A673 (cell line): Measurements from ENCODE around the gene FDX1. TPM values are rescaled to one million over a fixed set of nuclear protein-coding genes. Genes with fewer than 3 reads are reported as not detected.

Source experiments
- BruUV-seq: library from RNA; stranded (reverse); fragments of 400-500 nt; replicated peaks from 2 replicates; lab custom pipeline; 2021; lab: Mats Ljungman, UMichigan
- CTCF ChIA-PET: fragments of 300-600 bp; sonication (Branson Sonifier 250); formaldehyde crosslinking; loops from one replicate; lab custom pipeline; 2022; ENCODE audit warnings: antibody characterized with exemption; lab: Charles Lee
- POLR2A ChIA-PET: fragments of 300-600 bp; sonication (Branson Sonifier 250); formaldehyde crosslinking; loops from one replicate; lab custom pipeline; 2022; ENCODE audit warnings: antibody characterized with exemption; ENCODE audit not compliant: low non-redundant PET; lab: Charles Lee
- DNase-seq: peaks from one replicate; pipeline ENCODE4 v3.0.0-alpha.2; 2015; ENCODE audit warnings: low spot score
- H3K27ac ChIP-seq: fragments of 200-600 bp; sonication (generic); 2 replicates; pipeline ENCODE4 v1.5.1; 2016; ENCODE audit warnings: mixed run types, low read depth, mild to moderate bottlenecking, mixed read lengths, antibody characterized with exemption, low read length; ENCODE audit not compliant: poor library complexity, severe bottlenecking
- H3K27me3 ChIP-seq: fragments of 200-600 bp; sonication (generic); replicated peaks from 2 replicates; pipeline ENCODE4 v1.6.1; 2017; ENCODE audit warnings: mixed run types, low read depth, mild to moderate bottlenecking, mixed read lengths, antibody characterized with exemption, low read length; ENCODE audit not compliant: insufficient read depth, poor library complexity
- H3K36me3 ChIP-seq: fragments of 200-600 bp; sonication (generic); 2 replicates; pipeline ENCODE4 v1.6.1; 2016; ENCODE audit warnings: mixed run types, mild to moderate bottlenecking, mixed read lengths, antibody characterized with exemption, low read length; ENCODE audit not compliant: insufficient read depth, poor library complexity, severe bottlenecking
- H3K4me1 ChIP-seq: fragments of 200-600 bp; sonication (generic); 2 replicates; pipeline ENCODE4 v1.6.1; 2017; ENCODE audit warnings: mixed run types, mild to moderate bottlenecking, mixed read lengths, antibody characterized with exemption, low read length; ENCODE audit not compliant: insufficient read depth, poor library complexity, severe bottlenecking
- H3K4me3 ChIP-seq: fragments of 200-600 bp; sonication (generic); 2 replicates; pipeline ENCODE4 v1.5.1; 2016; ENCODE audit warnings: low read depth, mixed run types, mild to moderate bottlenecking, mixed read lengths, low read length; ENCODE audit not compliant: poor library complexity, severe bottlenecking
- H3K9me3 ChIP-seq: fragments of 200-600 bp; sonication (generic); 2 replicates; pipeline ENCODE4 v1.6.1; 2016; ENCODE audit warnings: mixed run types, low read depth, mild to moderate bottlenecking, mixed read lengths, antibody characterized with exemption, low read length; ENCODE audit not compliant: poor library complexity, severe bottlenecking
- EZH2 ChIP-seq: fragments of 200-600 bp; sonication (generic); IDR thresholded peaks from 2 replicates; pipeline ENCODE4 v1.6.1; 2017; ENCODE audit warnings: borderline replicate concordance, low read depth, mild to moderate bottlenecking, mixed read lengths, antibody characterized with exemption, low read length; ENCODE audit not compliant: poor library complexity, severe bottlenecking
- intact Hi-C: fragments of 100-400 bp; cut with micrococcal nuclease; formaldehyde crosslinking; loops from one replicate; pipeline ENCODE4 v1.10.0; 2022; ENCODE audit not compliant: unreplicated experiment
- total RNA-seq: library from RNA; stranded (reverse); gene quantifications from 2 replicates; pipeline ENCODE4 v1.2.3, GENCODE V29; 2021
- TF ChIP-seq, protein P1 (sequence below): fragments of 300-800, 200-600 bp; sonication (generic); conservative IDR thresholded peaks from 2 replicates; pipeline ENCODE4 v1.5.1; 2017; ENCODE audit warnings: low read depth, mild to moderate bottlenecking, antibody characterized with exemption, low read length, moderate library complexity, mixed read lengths

The FDX1 gene
- total RNA-seq, 1 experiment from 2014 or later = 62.3 TPM

DNA sequence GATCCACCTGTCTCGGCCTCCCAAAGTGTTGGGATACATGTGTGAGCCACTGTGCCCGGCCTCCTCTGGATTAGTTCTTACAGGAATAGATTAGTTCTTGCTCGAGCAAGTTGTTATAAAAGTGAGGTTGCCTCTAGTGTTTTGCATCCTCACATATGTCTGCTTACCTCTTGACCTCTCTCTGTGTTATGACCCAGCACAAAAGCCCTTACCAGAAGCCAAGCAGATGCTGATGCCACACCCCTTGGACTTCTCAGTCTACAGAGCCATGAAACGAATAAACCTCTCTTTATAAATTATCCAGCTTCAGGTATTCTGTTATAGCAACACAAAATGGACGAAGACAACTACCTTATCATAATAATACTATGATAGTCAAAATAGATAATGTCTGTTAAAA is 22.4 kb upstream of the FDX1 start:
- Histone ChIP-seq H3K9me3 (no peaks in the 10 kb centered on the region), H3K4me3 (no peak overlapping the region), H3K27ac (no peak overlapping the region), H3K27me3 (no peaks in the 10 kb centered on the region), H3K36me3 (peaks cover 36% of the 10 kb centered on the region), H3K4me1 (no peaks in the 10 kb centered on the region)
- POLR2A ChIA-PET = no interaction called here
- no peak for DNase-seq
- BruUV-seq = no TSS peak
- CTCF ChIA-PET = no interaction called here
- intact Hi-C loops = no loop called here
- TF ChIP-seq EZH2 = no peak
- TF ChIP-seq, protein P1, sequence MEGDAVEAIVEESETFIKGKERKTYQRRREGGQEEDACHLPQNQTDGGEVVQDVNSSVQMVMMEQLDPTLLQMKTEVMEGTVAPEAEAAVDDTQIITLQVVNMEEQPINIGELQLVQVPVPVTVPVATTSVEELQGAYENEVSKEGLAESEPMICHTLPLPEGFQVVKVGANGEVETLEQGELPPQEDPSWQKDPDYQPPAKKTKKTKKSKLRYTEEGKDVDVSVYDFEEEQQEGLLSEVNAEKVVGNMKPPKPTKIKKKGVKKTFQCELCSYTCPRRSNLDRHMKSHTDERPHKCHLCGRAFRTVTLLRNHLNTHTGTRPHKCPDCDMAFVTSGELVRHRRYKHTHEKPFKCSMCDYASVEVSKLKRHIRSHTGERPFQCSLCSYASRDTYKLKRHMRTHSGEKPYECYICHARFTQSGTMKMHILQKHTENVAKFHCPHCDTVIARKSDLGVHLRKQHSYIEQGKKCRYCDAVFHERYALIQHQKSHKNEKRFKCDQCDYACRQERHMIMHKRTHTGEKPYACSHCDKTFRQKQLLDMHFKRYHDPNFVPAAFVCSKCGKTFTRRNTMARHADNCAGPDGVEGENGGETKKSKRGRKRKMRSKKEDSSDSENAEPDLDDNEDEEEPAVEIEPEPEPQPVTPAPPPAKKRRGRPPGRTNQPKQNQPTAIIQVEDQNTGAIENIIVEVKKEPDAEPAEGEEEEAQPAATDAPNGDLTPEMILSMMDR = no peak

DNA sequence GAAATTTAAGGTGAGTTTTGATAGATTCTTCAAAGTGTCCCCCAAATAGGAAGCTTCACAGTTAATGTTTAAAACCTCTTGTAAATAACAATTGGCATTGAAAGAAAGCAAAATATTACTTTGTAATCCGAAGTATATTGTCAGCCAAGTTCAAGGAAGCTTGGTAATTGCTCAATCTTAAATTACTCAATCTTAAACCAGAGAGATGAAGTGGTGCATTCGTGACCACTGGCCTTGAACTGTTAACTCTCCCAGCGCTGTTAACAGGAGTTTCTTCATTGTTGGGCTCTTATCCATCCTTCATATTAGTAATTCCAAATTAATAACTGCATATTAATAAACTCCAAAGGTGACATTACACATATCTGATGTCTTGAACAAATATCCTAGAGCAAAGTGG is 20.6 kb upstream of the FDX1 start:
- peaks cover 33% of the 10 kb centered on the region for H3K36me3 ChIP-seq
- no peaks in the 10 kb centered on the region for H3K27me3 ChIP-seq
- intact Hi-C loops = no loop called here
- H3K27ac ChIP-seq = no peak overlapping the region
- H3K4me1 ChIP-seq = no peaks in the 10 kb centered on the region
- CTCF ChIA-PET = no interaction called here
- no peak overlapping the region for H3K4me3 ChIP-seq
- TF ChIP-seq, protein P1 = no peak
- no peak for TF ChIP-seq EZH2
- no TSS peak for BruUV-seq
- no peaks in the 10 kb centered on the region for H3K9me3 ChIP-seq
- no peak for DNase-seq
- POLR2A ChIA-PET = interaction anchor here (0.6 kb wide), 1 partner anchor 263 kb away, joined by 3 read pairs; no protein-coding TSS in a partner anchor

DNA sequence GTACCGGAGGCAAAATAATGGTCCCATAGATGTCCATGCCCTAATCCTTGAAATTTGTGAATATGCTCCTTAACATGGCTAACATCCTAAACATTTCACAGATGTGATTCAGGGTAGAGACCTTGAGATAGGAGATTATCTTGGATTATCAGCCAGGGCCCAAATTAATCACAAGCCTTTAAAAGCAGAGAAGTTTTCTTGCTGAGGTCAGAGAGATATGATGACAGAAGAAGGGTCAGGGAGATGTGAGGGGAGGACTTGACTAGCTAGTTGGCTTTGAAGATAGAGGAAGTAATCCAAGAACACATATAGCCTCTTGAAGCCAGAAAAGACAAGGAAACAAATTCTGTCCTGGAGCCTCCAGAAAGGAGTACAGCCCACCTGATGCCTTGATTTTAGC is 19.1 kb upstream of the FDX1 start:
- intact Hi-C loops = no loop called here
- no peaks in the 10 kb centered on the region for H3K27me3 ChIP-seq
- no TSS peak for BruUV-seq
- POLR2A ChIA-PET = no interaction called here
- CTCF ChIA-PET = no interaction called here
- no peaks in the 10 kb centered on the region for H3K9me3 ChIP-seq
- TF ChIP-seq EZH2 = no peak
- TF ChIP-seq, protein P1 = no peak
- no peaks in the 10 kb centered on the region for H3K4me1 ChIP-seq
- H3K27ac ChIP-seq = no peak overlapping the region
- no peak for DNase-seq
- H3K36me3 ChIP-seq = peaks cover 24% of the 10 kb centered on the region
- no peak overlapping the region for H3K4me3 ChIP-seq
